Erythroblast (primary cell): ENCODE measurements around the gene TMBIM1.
A peak's percentile ranks its signal among the peaks of the same experiment; 100 is the strongest.

Experiments used
- DNase-seq, 2 experiments: peaks; one replicate each; lab custom pipeline; 2025; lab: John Stamatoyannopoulos, UW
- GATA1 ChIP-seq: IDR thresholded peaks from 2 replicates; pipeline ENCODE4 v1.6.1; 2011; ENCODE audit warnings: low read depth, mild to moderate bottlenecking, control low read depth, low read length, moderate library complexity
- POLR2A ChIP-seq: IDR thresholded peaks from 2 replicates; pipeline ENCODE4 v1.6.1; 2011; ENCODE audit warnings: mild to moderate bottlenecking, low read length

Gene TMBIM1

GRCh38 chr2:218310853-218311540, 18.7 kb upstream of the TMBIM1 start:
- no peak for DNase-seq
- TF ChIP-seq POLR2A: no peak
- no peak for TF ChIP-seq GATA1

- TF ChIP-seq POLR2A (no peak), GATA1 (no peak)
- no peak for DNase-seq
Measured at GRCh38 chr2:218307415-218308090, 15.2 kb upstream of the TMBIM1 start.

- no peak for DNase-seq
- no peak for TF ChIP-seq GATA1
- no peak for TF ChIP-seq POLR2A
Measured at GRCh38 chr2:218306184-218306920, 14.0 kb upstream of the TMBIM1 start.

- TF ChIP-seq POLR2A (no peak), GATA1 (no peak)
Measured at GRCh38 chr2:218305383-218305782, 13.1 kb upstream of the TMBIM1 start.

GRCh38 chr2:218301176-218301819, 9.0 kb upstream of the TMBIM1 start:
- peak; percentile 89 to 94 for DNase-seq
- TF ChIP-seq POLR2A (no peak), GATA1 (no peak)

More at GRCh38 chr2:218305383-218305782, 13.1 kb upstream of the TMBIM1 start:
- no peak for DNase-seq

GRCh38 chr2:218300141-218300540, 7.8 kb upstream of the TMBIM1 start:
- no peak for DNase-seq
- TF ChIP-seq GATA1 (no peak), POLR2A (no peak)

GRCh38 chr2:218298314-218298875, 6.1 kb upstream of the TMBIM1 start:
- TF ChIP-seq GATA1: no peak
- no peak for TF ChIP-seq POLR2A
- no peak for DNase-seq

- no peak for TF ChIP-seq GATA1
- TF ChIP-seq POLR2A: no peak
- DNase-seq: peak; percentile 32 to 41
Measured at GRCh38 chr2:218296847-218297246, 4.5 kb upstream of the TMBIM1 start.

- TF ChIP-seq POLR2A (no peak), GATA1 (no peak)
- DNase-seq: no peak
Measured at GRCh38 chr2:218296200-218296599, 3.9 kb upstream of the TMBIM1 start.

GRCh38 chr2:218295029-218295428, 2.7 kb upstream of the TMBIM1 start:
- DNase-seq: no peak
- TF ChIP-seq POLR2A: no peak
- TF ChIP-seq GATA1: no peak

GRCh38 chr2:218294430-218295022, 2.2 kb upstream of the TMBIM1 start:
- DNase-seq: no peak
- TF ChIP-seq GATA1 (no peak), POLR2A (no peak)

GRCh38 chr2:218293715-218294429, 1.6 kb upstream of the TMBIM1 start:
- DNase-seq: peak in 1 of 2 experiments; percentile 39
- TF ChIP-seq GATA1: no peak
- no peak for TF ChIP-seq POLR2A

GRCh38 chr2:218291318-218292047, 820 bp downstream of the TMBIM1 start:
- peak; percentile 61 to 75 for DNase-seq

More at GRCh38 chr2:218291318-218292047, 820 bp downstream of the TMBIM1 start:
- TF ChIP-seq GATA1 (no peak), POLR2A (no peak)
